Measurements from ENCODE around the gene SDK1.

The SDK1 gene

GRCh38 chr7:4267341-4268039 lies 966.4 kb downstream of the SDK1 start:
- no peak for DNase-seq

- DNase-seq: no peak
These were observed 967.3 kb downstream of the SDK1 start for GRCh38 chr7:4268040-4268965.

GRCh38 chr7:4269086-4269485 lies 968.0 kb downstream of the SDK1 start:
- no peak for DNase-seq

GRCh38 chr7:4269746-4270145 lies 968.7 kb downstream of the SDK1 start:
- DNase-seq: no peak

GRCh38 chr7:4270268-4270667 lies 969.2 kb downstream of the SDK1 start:
- DNase-seq: no peak

- no peak for DNase-seq
These were observed 970.1 kb downstream of the SDK1 start for GRCh38 chr7:4270941-4271715.

- DNase-seq: no peak
These were observed 970.6 kb downstream of the SDK1 start for GRCh38 chr7:4271716-4272015.

GRCh38 chr7:4272141-4272540 lies 971.1 kb downstream of the SDK1 start:
- DNase-seq: no peak

GRCh38 chr7:4273566-4274230 lies 972.6 kb downstream of the SDK1 start:
- no peak for DNase-seq

- no peak for DNase-seq
These were observed 973.2 kb downstream of the SDK1 start for GRCh38 chr7:4274286-4274685.

- no peak for DNase-seq
These were observed 976.9 kb downstream of the SDK1 start for GRCh38 chr7:4277936-4278335.

- no peak for DNase-seq
These were observed 978.2 kb downstream of the SDK1 start for GRCh38 chr7:4279216-4279615.

- DNase-seq: no peak
These were observed 980.4 kb downstream of the SDK1 start for GRCh38 chr7:4281231-4281993.

- no peak for DNase-seq
These were observed 981.6 kb downstream of the SDK1 start for GRCh38 chr7:4282434-4283223.

GRCh38 chr7:4286351-4286750 lies 985.3 kb downstream of the SDK1 start:
- DNase-seq: no peak

- no peak for DNase-seq
These were observed 987.8 kb downstream of the SDK1 start for GRCh38 chr7:4288791-4289394.

- DNase-seq: no peak
These were observed 996.3 kb downstream of the SDK1 start for GRCh38 chr7:4297165-4297917.

GRCh38 chr7:4297918-4298219 lies 996.8 kb downstream of the SDK1 start:
- DNase-seq: no peak

GRCh38 chr7:4299431-4299830 lies 998.4 kb downstream of the SDK1 start:
- DNase-seq: no peak

- no peak for DNase-seq
These were observed 1001.3 kb downstream of the SDK1 start for GRCh38 chr7:4302203-4302905.

All from femur (tissue), 1 donor.